CD4-positive, CD25-positive, alpha-beta regulatory T cell (primary cell): ENCODE data around the gene RPL31. TPM values are rescaled to one million over a fixed set of nuclear protein-coding genes. Genes with fewer than 3 reads are reported as not detected.

Experiments used
- ATAC-seq, 2 donors: fragments of 150-1000 bp; cut with Tn5 transposase; one replicate each; pipeline ENCODE4 v1.10.0; 2021; ENCODE audit warnings: low read depth in 2 of 2, moderate number of reproducible peaks in 2 of 2, moderate library complexity in 1 of 2
- DNase-seq, 3 donors: peaks; one replicate each; pipeline versions ENCODE4 v3.0.0 to v3.0.0-alpha.2; 2012 to 2022; ENCODE audit warnings: mixed read lengths in 1 of 3
- H3K27ac ChIP-seq: one replicate; pipeline ENCODE4 v1.7.0; 2013; ENCODE audit warnings: mild to moderate bottlenecking, low read length; ENCODE audit not compliant: insufficient read depth, poor library complexity, severe bottlenecking
- H3K27me3 ChIP-seq: one replicate; pipeline ENCODE4 v1.7.0; 2013; ENCODE audit warnings: low read length; ENCODE audit not compliant: control insufficient read depth, insufficient read depth
- H3K36me3 ChIP-seq: one replicate; pipeline ENCODE4 v1.7.0; 2013; ENCODE audit warnings: mild to moderate bottlenecking, low read length, moderate library complexity; ENCODE audit not compliant: control insufficient read depth, insufficient read depth
- H3K4me1 ChIP-seq: 2 replicates; pipeline ENCODE4 v1.7.0; 2013; ENCODE audit warnings: mild to moderate bottlenecking, low read length; ENCODE audit not compliant: insufficient read depth, control insufficient read depth, poor library complexity, severe bottlenecking
- H3K4me3 ChIP-seq: one replicate; pipeline ENCODE4 v1.7.0; 2013; ENCODE audit warnings: low read depth, mild to moderate bottlenecking, low read length, moderate library complexity
- H3K9me3 ChIP-seq, 2 experiments: 1 replicate in 1 of 2; 2 replicates in 1 of 2; pipeline ENCODE4 v1.7.0; 2013; ENCODE audit warnings: low read length in 2 of 2, mild to moderate bottlenecking in 1 of 2, moderate library complexity in 1 of 2; ENCODE audit not compliant: control insufficient read depth in 2 of 2
- H3K27ac Mint-ChIP-seq, 3 donors: one replicate each; pipeline ENCODE4 v1.8.0; 2020 to 2022; ENCODE audit warnings: mild to moderate bottlenecking in 3 of 3, mixed read lengths in 3 of 3, moderate library complexity in 2 of 3
- H3K27me3 Mint-ChIP-seq: one replicate; pipeline ENCODE4 v1.8.0; 2022; ENCODE audit warnings: mild to moderate bottlenecking, mixed read lengths
- H3K36me3 Mint-ChIP-seq: one replicate; pipeline ENCODE4 v1.8.0; 2020; ENCODE audit warnings: mixed read lengths
- H3K4me1 Mint-ChIP-seq, 4 donors: one replicate each; pipeline ENCODE4 v1.8.0; 2020 to 2022; ENCODE audit warnings: mixed read lengths in 4 of 4, mild to moderate bottlenecking in 1 of 4
- H3K4me3 Mint-ChIP-seq, 4 donors: one replicate each; pipeline ENCODE4 v1.8.0; 2020 to 2022; ENCODE audit warnings: mild to moderate bottlenecking in 4 of 4, mixed read lengths in 4 of 4, moderate library complexity in 3 of 4
- H3K9me3 Mint-ChIP-seq, 7 donors: one replicate each; pipeline ENCODE4 v1.8.0; 2020 to 2022; ENCODE audit warnings: mixed read lengths in 7 of 7, mild to moderate bottlenecking in 3 of 7, moderate library complexity in 2 of 7
- polyA plus RNA-seq, 4 donors: library from polyadenylated mRNA; unstranded; fragments of 300-500 nt; fragmentation: Illumina TruSeq; gene quantifications; one replicate each; pipeline ENCODE4 v1.2.3, GENCODE V29; 2021
- total RNA-seq: library from RNA; stranded (reverse); gene quantifications from one replicate; pipeline ENCODE4 v1.2.3, GENCODE V29; 2022

Gene RPL31
- total and polyA plus RNA-seq, 5 donors from 2014 or later: 1,403 to 6,850 (median 4,481) TPM

- ATAC-seq: no peak
- Mint-ChIP-seq H3K27me3 (no peaks in the 10 kb centered on the region), H3K4me3 (no peak overlapping the region), H3K9me3 (peaks cover 0 to 2% (median 0%) of the 10 kb centered on the region in 7 donors), H3K36me3 (no peaks in the 10 kb centered on the region), H3K27ac (no peak overlapping the region), H3K4me1 (peaks cover 0 to 4% (median 0%) of the 10 kb centered on the region in 4 donors)
- Histone ChIP-seq H3K27me3 (no peaks in the 10 kb centered on the region), H3K4me3 (no peak overlapping the region), H3K27ac (no peak overlapping the region), H3K36me3 (no peaks in the 10 kb centered on the region), H3K9me3 (no peaks in the 10 kb centered on the region), H3K4me1 (no peaks in the 10 kb centered on the region)
- DNase-seq: no peak
These were observed 33.6 kb upstream of the RPL31 start for GRCh38 chr2:100968146-100969145.

GRCh38 chr2:100969998-100970397 is 32.1 kb upstream of the RPL31 start:
- H3K36me3 ChIP-seq: no peaks in the 10 kb centered on the region
- H3K27ac Mint-ChIP-seq: no peak overlapping the region
- H3K27ac ChIP-seq: no peak overlapping the region

GRCh38 chr2:100971221-100971620 is 30.9 kb upstream of the RPL31 start:
- H3K36me3 ChIP-seq: no peaks in the 10 kb centered on the region
- no peak overlapping the region for H3K4me3 ChIP-seq
- H3K27me3 Mint-ChIP-seq: no peaks in the 10 kb centered on the region
- H3K4me1 Mint-ChIP-seq: no peaks in the 10 kb centered on the region
- H3K27me3 ChIP-seq: no peaks in the 10 kb centered on the region
- H3K9me3 Mint-ChIP-seq: peaks cover 0 to 2% (median 0%) of the 10 kb centered on the region in 7 donors
- H3K36me3 Mint-ChIP-seq: no peaks in the 10 kb centered on the region
- no peaks in the 10 kb centered on the region for H3K9me3 ChIP-seq
- ATAC-seq (no peak), DNase-seq (no peak)
- peak overlapping the region in 1 of 3 donors; percentile 9 for H3K27ac Mint-ChIP-seq
- no peak overlapping the region for H3K27ac ChIP-seq
- H3K4me1 ChIP-seq: no peaks in the 10 kb centered on the region
- H3K4me3 Mint-ChIP-seq: no peak overlapping the region

More at GRCh38 chr2:100969998-100970397, 32.1 kb upstream of the RPL31 start:
- no peaks in the 10 kb centered on the region for H3K9me3 ChIP-seq
- H3K27me3 Mint-ChIP-seq: no peaks in the 10 kb centered on the region
- H3K4me3 Mint-ChIP-seq: no peak overlapping the region
- DNase-seq (no peak), ATAC-seq (no peak)
- no peaks in the 10 kb centered on the region for H3K4me1 Mint-ChIP-seq
- H3K27me3 ChIP-seq: no peaks in the 10 kb centered on the region
- no peaks in the 10 kb centered on the region for H3K36me3 Mint-ChIP-seq
- H3K4me1 ChIP-seq: no peaks in the 10 kb centered on the region
- H3K4me3 ChIP-seq: no peak overlapping the region
- H3K9me3 Mint-ChIP-seq: peaks cover 0 to 2% (median 0%) of the 10 kb centered on the region in 7 donors

- peaks cover 0 to 2% (median 0%) of the 10 kb centered on the region in 7 donors for H3K9me3 Mint-ChIP-seq
- H3K27me3 Mint-ChIP-seq: no peaks in the 10 kb centered on the region
- Histone ChIP-seq H3K4me3 (no peak overlapping the region), H3K27me3 (no peaks in the 10 kb centered on the region), H3K4me1 (no peaks in the 10 kb centered on the region), H3K36me3 (no peaks in the 10 kb centered on the region), H3K9me3 (no peaks in the 10 kb centered on the region), H3K27ac (no peak overlapping the region)
- no peak for ATAC-seq
- no peak for DNase-seq
- no peak overlapping the region for H3K27ac Mint-ChIP-seq
- no peak overlapping the region for H3K4me3 Mint-ChIP-seq
- H3K4me1 Mint-ChIP-seq: no peaks in the 10 kb centered on the region
- H3K36me3 Mint-ChIP-seq: no peaks in the 10 kb centered on the region
These were observed 29.6 kb upstream of the RPL31 start for GRCh38 chr2:100972452-100972851.

- H3K4me1 Mint-ChIP-seq: no peaks in the 10 kb centered on the region
These were observed 27.2 kb upstream of the RPL31 start for GRCh38 chr2:100974712-100975520.

GRCh38 chr2:100975521-100975785 is 26.6 kb upstream of the RPL31 start:
- H3K4me1 ChIP-seq: no peaks in the 10 kb centered on the region
- no peak for ATAC-seq
- H3K36me3 ChIP-seq: no peaks in the 10 kb centered on the region
- H3K9me3 ChIP-seq: no peaks in the 10 kb centered on the region
- H3K27me3 ChIP-seq: no peaks in the 10 kb centered on the region
- H3K4me3 ChIP-seq: no peak overlapping the region
- H3K4me1 Mint-ChIP-seq: no peaks in the 10 kb centered on the region
- no peak for DNase-seq
- H3K27ac Mint-ChIP-seq: no peak overlapping the region
- no peak overlapping the region for H3K27ac ChIP-seq
- peaks cover 12% of the 10 kb centered on the region for H3K27me3 Mint-ChIP-seq
- no peak overlapping the region for H3K4me3 Mint-ChIP-seq
- H3K36me3 Mint-ChIP-seq: no peaks in the 10 kb centered on the region
- H3K9me3 Mint-ChIP-seq: peaks cover 0 to 2% (median 0%) of the 10 kb centered on the region in 7 donors

More at GRCh38 chr2:100974712-100975520, 27.2 kb upstream of the RPL31 start:
- no peak overlapping the region for H3K27ac Mint-ChIP-seq
- no peaks in the 10 kb centered on the region for H3K9me3 ChIP-seq
- no peak overlapping the region for H3K4me3 ChIP-seq
- H3K9me3 Mint-ChIP-seq: peaks cover 0 to 2% (median 0%) of the 10 kb centered on the region in 7 donors
- no peak overlapping the region for H3K4me3 Mint-ChIP-seq
- H3K27me3 ChIP-seq: no peaks in the 10 kb centered on the region
- H3K27ac ChIP-seq: no peak overlapping the region
- ATAC-seq: no peak
- H3K36me3 ChIP-seq: no peaks in the 10 kb centered on the region
- H3K27me3 Mint-ChIP-seq: peaks cover 12% of the 10 kb centered on the region
- no peaks in the 10 kb centered on the region for H3K4me1 ChIP-seq
- DNase-seq: no peak
- H3K36me3 Mint-ChIP-seq: no peaks in the 10 kb centered on the region

GRCh38 chr2:100976061-100976460 is 26.0 kb upstream of the RPL31 start:
- H3K4me3 ChIP-seq: no peak overlapping the region
- no peaks in the 10 kb centered on the region for H3K27me3 ChIP-seq
- Mint-ChIP-seq H3K27ac (no peak overlapping the region), H3K4me3 (no peak overlapping the region), H3K27me3 (peaks cover 12% of the 10 kb centered on the region), H3K9me3 (peaks cover 0 to 2% (median 0%) of the 10 kb centered on the region in 7 donors), H3K36me3 (no peaks in the 10 kb centered on the region), H3K4me1 (no peaks in the 10 kb centered on the region)
- H3K9me3 ChIP-seq: no peaks in the 10 kb centered on the region
- DNase-seq (no peak), ATAC-seq (no peak)
- no peak overlapping the region for H3K27ac ChIP-seq
- no peaks in the 10 kb centered on the region for H3K36me3 ChIP-seq
- H3K4me1 ChIP-seq: no peaks in the 10 kb centered on the region
